Keratinocyte (primary cell): ENCODE results near the gene SUSD3. TPM values are rescaled to one million over a fixed set of nuclear protein-coding genes. Genes with fewer than 3 reads are reported as not detected.

ENCODE experiments used
- DNase-seq: peaks from one replicate; pipeline ENCODE4 v3.0.0-alpha.2; 2011; ENCODE audit warnings: low read depth, missing footprints, low spot score
- FAIRE-seq: peaks from 2 replicates; lab custom pipeline; 2011; peaks lifted over from hg19 to GRCh38; lab: Jason Lieb, UNC
- H2AFZ ChIP-seq: 2 replicates; pipeline ENCODE4 v1.6.0; 2012; ENCODE audit warnings: low read length, control low read depth, inconsistent platforms; ENCODE audit not compliant: control insufficient read depth
- H3K27ac ChIP-seq: 2 replicates; pipeline ENCODE4 v1.5.1; 2011; ENCODE audit warnings: low read length; ENCODE audit not compliant: control insufficient read depth, insufficient read depth
- H3K27me3 ChIP-seq: 3 replicates; pipeline ENCODE4 v1.6.0; 2011; ENCODE audit warnings: low read length; ENCODE audit not compliant: control insufficient read depth, insufficient read depth; ENCODE audit errors: extremely low read depth
- H3K36me3 ChIP-seq, 2 experiments: 2 replicates in 1 of 2; 3 replicates in 1 of 2; pipeline ENCODE4 v1.5.1; 2011; ENCODE audit warnings: low read length in 2 of 2, mild to moderate bottlenecking in 1 of 2; ENCODE audit not compliant: control insufficient read depth in 2 of 2, insufficient read depth in 2 of 2; ENCODE audit errors: extremely low read depth in 1 of 2
- H3K4me1 ChIP-seq: 3 replicates; pipeline ENCODE4 v1.5.1; 2011; ENCODE audit warnings: low read length; ENCODE audit not compliant: control insufficient read depth, insufficient read depth; ENCODE audit errors: extremely low read depth
- H3K4me2 ChIP-seq: 3 replicates; pipeline ENCODE4 v1.6.0; 2011; ENCODE audit warnings: low read depth, low read length; ENCODE audit not compliant: control insufficient read depth, insufficient read depth; ENCODE audit errors: extremely low read depth
- H3K4me3 ChIP-seq, 3 experiments: fragments of 200-600 bp in 1 of 3; sonication (generic) in 1 of 3; 2 replicates in 2 of 3; 3 replicates in 1 of 3; pipeline ENCODE4 v1.5.1; 2011 to 2016; ENCODE audit warnings: low read length in 3 of 3, mild to moderate bottlenecking in 3 of 3, control low read depth in 2 of 3, inconsistent platforms in 1 of 3, low read depth in 1 of 3, mixed read lengths in 1 of 3, mixed run types in 1 of 3, moderate library complexity in 1 of 3; ENCODE audit not compliant: control insufficient read depth in 2 of 3, insufficient read depth in 2 of 3; ENCODE audit errors: extremely low read depth in 1 of 3
- H3K79me2 ChIP-seq: 2 replicates; pipeline ENCODE4 v1.6.0; 2012; ENCODE audit warnings: low read length; ENCODE audit not compliant: control insufficient read depth, insufficient read depth
- H3K9ac ChIP-seq: 3 replicates; pipeline ENCODE4 v1.6.0; 2011; ENCODE audit warnings: low read length; ENCODE audit not compliant: control insufficient read depth, insufficient read depth; ENCODE audit errors: extremely low read depth
- H3K9me1 ChIP-seq: 3 replicates; pipeline ENCODE4 v1.6.0; 2011; ENCODE audit warnings: low read length; ENCODE audit not compliant: control insufficient read depth, insufficient read depth; ENCODE audit errors: extremely low read depth
- H3K9me3 ChIP-seq: 2 replicates; pipeline ENCODE4 v1.5.1; 2012; ENCODE audit warnings: low read depth, low read length; ENCODE audit not compliant: control insufficient read depth
- H4K20me1 ChIP-seq: 3 replicates; pipeline ENCODE4 v1.6.0; 2011; ENCODE audit warnings: low read length; ENCODE audit not compliant: control insufficient read depth, insufficient read depth; ENCODE audit errors: extremely low read depth
- EZH2 ChIP-seq: IDR thresholded peaks from one replicate; pipeline ENCODE4 v1.6.1; 2012; ENCODE audit warnings: inconsistent platforms, mild to moderate bottlenecking, low read length, moderate library complexity
- dilution Hi-C: fragments of 300-500 bp; cut with MboI; formaldehyde crosslinking; loops from one replicate; pipeline ENCODE4 v1.7.0; 2020; ENCODE audit warnings: low sequenced_read_pairs; ENCODE audit not compliant: extremely low pct_ligation_motif_present
- polyA plus RNA-seq, 5 experiments: library from polyadenylated mRNA; depleted of rRNA in 3 of 5; stranded (reverse) in 3 of 5; stranded (forward) in 1 of 5; unstranded in 1 of 5; fragments of >200 nt; gene quantifications; 1 replicate in 1 of 5; 2 replicates in 3 of 5; 3 replicates in 1 of 5; pipeline versions ENCODE4 v1.2.1 to v1.2.3, GENCODE V29; 2011 to 2012; ENCODE audit warnings: missing spikeins in 2 of 5, low read depth in 1 of 5, low replicate concordance in 1 of 5
- TF ChIP-seq, protein P1 (sequence below), 3 experiments: IDR thresholded peaks in 1 of 3; conservative IDR thresholded peaks in 1 of 3; optimal IDR thresholded peaks in 1 of 3; 2 replicates in 2 of 3; 3 replicates in 1 of 3; pipeline versions ENCODE3 to v1.5.1; 2011; ENCODE audit warnings: low read length in 3 of 3, mild to moderate bottlenecking in 3 of 3, moderate library complexity in 2 of 3, control low read depth in 1 of 3, inconsistent platforms in 1 of 3; ENCODE audit not compliant: insufficient read depth in 2 of 3; ENCODE audit errors: extremely low read depth in 1 of 3

The SUSD3 gene
- polyA plus RNA-seq, 1 donor (not counting 4 experiments of a cell fraction or from before 2014, with no cell fraction given) = 0.20 TPM

GRCh38 chr9:93126151-93126781, 67.8 kb downstream of the SUSD3 start:
- H3K27ac ChIP-seq = no peak overlapping the region

GRCh38 chr9:93126825-93127368, 68.4 kb downstream of the SUSD3 start:
- no peak overlapping the region for H3K27ac ChIP-seq
- no peaks in the 10 kb centered on the region for H3K4me1 ChIP-seq
- no peak overlapping the region for H3K4me2 ChIP-seq
- no peaks in the 10 kb centered on the region for H3K36me3 ChIP-seq
- H3K27me3 ChIP-seq = no peaks in the 10 kb centered on the region
- no peaks in the 10 kb centered on the region for H3K9me1 ChIP-seq
- no peaks in the 10 kb centered on the region for H4K20me1 ChIP-seq
- DNase-seq = no peak
- no peak for FAIRE-seq
- TF ChIP-seq EZH2 = no peak
- TF ChIP-seq, protein P1, sequence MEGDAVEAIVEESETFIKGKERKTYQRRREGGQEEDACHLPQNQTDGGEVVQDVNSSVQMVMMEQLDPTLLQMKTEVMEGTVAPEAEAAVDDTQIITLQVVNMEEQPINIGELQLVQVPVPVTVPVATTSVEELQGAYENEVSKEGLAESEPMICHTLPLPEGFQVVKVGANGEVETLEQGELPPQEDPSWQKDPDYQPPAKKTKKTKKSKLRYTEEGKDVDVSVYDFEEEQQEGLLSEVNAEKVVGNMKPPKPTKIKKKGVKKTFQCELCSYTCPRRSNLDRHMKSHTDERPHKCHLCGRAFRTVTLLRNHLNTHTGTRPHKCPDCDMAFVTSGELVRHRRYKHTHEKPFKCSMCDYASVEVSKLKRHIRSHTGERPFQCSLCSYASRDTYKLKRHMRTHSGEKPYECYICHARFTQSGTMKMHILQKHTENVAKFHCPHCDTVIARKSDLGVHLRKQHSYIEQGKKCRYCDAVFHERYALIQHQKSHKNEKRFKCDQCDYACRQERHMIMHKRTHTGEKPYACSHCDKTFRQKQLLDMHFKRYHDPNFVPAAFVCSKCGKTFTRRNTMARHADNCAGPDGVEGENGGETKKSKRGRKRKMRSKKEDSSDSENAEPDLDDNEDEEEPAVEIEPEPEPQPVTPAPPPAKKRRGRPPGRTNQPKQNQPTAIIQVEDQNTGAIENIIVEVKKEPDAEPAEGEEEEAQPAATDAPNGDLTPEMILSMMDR (optimal IDR thresholded peaks at IDR 0.05 in 1 of 3, IDR thresholded peaks at IDR 0.05 in 1 of 3, conservative IDR thresholded peaks at IDR 0.05 in 1 of 3; ENCODE audit: extremely low read depth in 1 of 3, insufficient read depth in 2 of 3, low read length in 3 of 3) = no peak
- H3K79me2 ChIP-seq = no peaks in the 10 kb centered on the region
- no peak overlapping the region for H2AFZ ChIP-seq
- no peak overlapping the region for H3K9ac ChIP-seq
- no peak overlapping the region for H3K4me3 ChIP-seq
- dilution Hi-C loops = no loop called here
- no peaks in the 10 kb centered on the region for H3K9me3 ChIP-seq

More at GRCh38 chr9:93126151-93126781, 67.8 kb downstream of the SUSD3 start:
- Histone ChIP-seq H4K20me1 (no peaks in the 10 kb centered on the region), H3K4me2 (no peak overlapping the region), H3K79me2 (no peaks in the 10 kb centered on the region), H3K9ac (no peak overlapping the region), H3K27me3 (no peaks in the 10 kb centered on the region), H3K9me1 (no peaks in the 10 kb centered on the region), H2AFZ (no peak overlapping the region), H3K9me3 (no peaks in the 10 kb centered on the region), H3K4me3 (no peak overlapping the region), H3K4me1 (no peaks in the 10 kb centered on the region), H3K36me3 (no peaks in the 10 kb centered on the region)
- FAIRE-seq = no peak
- no peak for DNase-seq
- dilution Hi-C loops = no loop called here
- TF ChIP-seq, protein P1 (optimal IDR thresholded peaks at IDR 0.05 in 1 of 3, IDR thresholded peaks at IDR 0.05 in 1 of 3, conservative IDR thresholded peaks at IDR 0.05 in 1 of 3; ENCODE audit: extremely low read depth in 1 of 3, insufficient read depth in 2 of 3, low read length in 3 of 3) = no peak
- TF ChIP-seq EZH2 = no peak
